NCI-H1436 treated with DMSO at 0.1 percent for 48 hours (cell line): ENCODE measurements around the gene ANKRD11.

Source experiments
- DNase-seq: peaks from one replicate; lab custom pipeline; 2025; lab: John Stamatoyannopoulos, UW

Gene ANKRD11

DNA sequence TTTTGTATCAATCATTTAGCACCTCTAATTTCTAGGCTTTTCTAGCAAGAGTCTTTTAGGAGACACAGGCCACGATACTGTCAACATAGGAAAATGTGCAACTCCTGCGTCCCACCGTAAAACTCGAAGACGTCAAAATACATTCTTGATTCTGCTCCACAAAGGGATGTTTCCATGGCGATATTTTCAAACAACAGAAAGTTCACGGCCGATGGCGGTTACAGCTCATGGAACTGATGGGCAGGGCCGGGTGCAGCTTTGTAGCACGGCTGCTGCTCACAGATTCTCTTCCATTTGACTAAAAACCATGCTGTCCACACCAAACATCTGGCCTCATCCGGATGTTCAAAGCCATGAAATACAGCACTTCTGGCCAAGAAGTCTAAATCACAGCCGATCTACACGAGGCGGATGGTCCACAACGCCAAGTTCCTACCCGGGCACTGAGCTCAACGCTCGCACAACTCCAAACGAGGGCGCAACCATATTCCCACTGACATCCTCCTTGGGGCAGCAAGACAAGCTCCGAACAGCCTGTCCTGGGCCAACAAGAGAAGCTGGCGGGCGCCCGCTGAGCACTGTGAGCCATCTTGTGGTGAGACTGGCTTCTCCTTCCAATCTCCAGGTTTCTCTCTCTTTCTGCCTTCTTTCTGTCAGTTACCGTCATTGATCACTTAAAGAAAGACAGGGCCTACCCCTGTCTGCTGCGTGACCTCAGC is 193.0 kb downstream of the ANKRD11 start:
- no peak for DNase-seq

- DNase-seq: no peak
These were observed 194.4 kb downstream of the ANKRD11 start for GRCh38 chr16:89295915-89296314.

DNA sequence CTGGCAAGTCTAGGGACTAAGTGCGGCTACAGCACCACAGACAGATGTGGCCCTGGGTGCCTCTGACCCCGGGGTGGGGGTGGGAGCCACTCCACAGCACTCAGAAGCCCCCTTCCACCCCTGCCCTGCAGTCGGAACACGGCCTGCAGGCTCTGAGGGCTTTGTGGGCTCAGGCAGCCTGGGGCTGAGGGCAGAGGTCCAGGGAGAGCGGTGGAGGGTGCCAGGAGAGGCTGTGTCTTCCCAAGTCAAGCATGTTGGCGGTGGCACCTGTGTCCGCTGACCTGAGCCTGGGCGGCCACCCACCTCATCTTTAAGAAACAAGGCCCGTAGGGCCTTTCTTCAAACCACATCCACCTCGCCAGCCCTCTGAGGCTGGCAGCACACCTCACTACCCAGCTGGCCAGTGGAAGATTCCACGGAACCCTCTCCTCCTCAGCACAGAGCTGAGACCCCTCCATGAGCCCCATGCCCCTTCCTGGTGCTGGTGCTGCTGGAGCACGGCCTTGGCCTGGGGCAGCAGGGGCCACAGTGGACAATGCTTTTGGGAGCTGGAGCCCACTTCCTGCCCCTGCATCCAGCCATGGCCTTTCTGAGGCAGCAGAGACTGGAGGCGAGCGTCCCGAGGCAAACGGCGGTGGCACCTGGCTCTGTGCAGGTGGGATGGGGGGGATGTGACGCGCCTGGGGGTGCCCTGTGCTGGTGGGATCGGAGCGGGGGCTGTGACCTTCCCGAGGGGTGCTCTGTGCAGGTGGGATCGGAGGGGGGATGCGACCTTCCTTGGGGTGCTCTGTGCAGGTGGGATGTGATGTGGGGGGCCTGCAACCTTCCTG is 195.1 kb downstream of the ANKRD11 start:
- DNase-seq: no peak

- no peak for DNase-seq
These were observed 195.9 kb downstream of the ANKRD11 start for GRCh38 chr16:89294486-89294885.

DNA sequence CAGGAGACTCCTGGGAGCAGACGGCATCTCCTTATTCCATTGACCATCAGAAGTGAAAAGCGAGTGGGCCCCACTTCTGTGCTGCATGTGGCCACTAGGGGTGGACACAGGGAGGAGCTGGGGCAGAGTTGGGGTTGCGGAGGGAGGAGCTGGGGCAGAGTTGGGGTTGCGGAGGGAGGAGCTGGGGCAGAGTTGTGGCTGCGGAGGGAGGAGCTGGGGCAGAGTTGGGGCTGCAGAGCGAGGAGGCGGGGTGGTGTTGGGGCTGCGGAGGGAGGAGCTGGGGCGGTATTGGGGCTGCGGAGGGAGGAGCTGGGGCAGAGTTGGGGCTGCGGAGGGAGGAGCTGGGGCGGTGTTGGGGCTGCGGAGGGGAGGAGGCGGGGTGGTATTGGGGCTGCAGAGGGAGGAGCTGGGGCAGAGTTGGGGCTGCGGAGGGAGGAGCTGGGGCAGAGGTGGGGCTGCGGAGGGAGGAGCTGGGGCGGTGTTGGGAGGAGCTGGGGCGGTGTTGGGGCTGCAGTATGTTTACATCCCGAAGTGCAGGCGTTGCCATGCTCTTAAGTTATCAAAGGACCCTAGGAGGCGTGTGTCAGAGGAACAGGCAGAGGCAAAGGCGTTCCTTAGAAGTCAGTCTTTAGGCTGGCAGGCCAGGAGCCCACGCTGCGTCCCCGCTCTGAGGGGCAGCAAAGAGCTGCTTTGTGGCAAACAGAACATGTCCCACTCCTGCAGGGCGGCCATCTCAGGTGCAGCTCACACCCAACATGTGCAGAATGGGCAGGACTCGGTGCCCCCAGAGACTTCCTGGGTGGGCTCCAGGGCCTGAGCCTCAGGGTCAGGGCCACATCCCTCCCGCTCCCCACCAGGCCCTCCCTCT is 196.9 kb downstream of the ANKRD11 start:
- DNase-seq: no peak

DNA sequence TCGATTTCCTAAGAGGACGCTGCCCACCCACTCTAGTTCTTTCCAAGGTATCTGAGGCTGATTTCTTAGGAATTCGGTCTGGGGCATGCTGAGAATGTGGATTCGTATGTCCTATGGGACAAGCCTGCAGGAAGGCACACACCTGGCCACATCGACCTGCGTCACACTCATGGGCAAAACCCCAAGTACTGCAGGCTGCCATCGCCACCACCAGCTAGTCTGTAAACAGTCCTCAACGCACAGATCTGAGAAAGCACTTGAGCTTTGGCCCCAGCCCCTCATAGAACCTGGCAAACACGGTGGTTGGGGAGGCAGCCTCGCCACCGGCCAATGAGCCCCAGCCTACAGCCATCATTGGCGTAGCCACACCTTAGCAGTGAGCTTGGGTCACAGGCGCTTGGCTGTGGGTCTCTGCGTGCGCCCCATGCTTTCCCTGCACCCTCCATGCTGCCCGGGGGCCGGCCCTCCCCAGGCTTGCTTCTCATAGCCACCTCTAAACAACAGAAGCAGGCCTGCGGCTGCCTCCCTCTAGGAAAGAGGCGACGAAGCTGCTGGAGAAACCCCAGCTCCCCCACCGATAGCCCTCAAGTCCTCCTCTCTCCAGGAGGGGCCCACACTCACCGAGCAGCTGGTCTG is 197.8 kb downstream of the ANKRD11 start:
- DNase-seq: no peak

DNA sequence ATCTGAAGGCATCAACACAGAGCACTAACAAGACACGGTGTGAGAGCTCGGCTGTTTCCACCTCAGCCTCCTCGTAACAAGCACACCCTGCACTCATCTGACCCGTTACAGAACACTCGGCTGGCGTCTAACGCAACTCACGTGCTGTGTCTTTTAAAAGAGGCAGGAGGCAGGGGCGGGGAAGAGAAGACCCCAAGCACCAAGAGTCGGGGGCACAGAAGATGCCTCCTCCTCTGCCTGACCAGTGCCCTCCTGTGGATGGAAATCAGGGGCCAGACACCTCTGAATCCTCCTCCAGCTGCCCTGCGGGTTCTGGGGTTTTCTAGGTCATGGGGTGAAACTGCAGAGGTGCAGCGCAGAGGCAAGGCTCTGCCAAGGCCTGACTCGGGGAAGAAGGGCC is 198.6 kb downstream of the ANKRD11 start:
- no peak for DNase-seq

DNA sequence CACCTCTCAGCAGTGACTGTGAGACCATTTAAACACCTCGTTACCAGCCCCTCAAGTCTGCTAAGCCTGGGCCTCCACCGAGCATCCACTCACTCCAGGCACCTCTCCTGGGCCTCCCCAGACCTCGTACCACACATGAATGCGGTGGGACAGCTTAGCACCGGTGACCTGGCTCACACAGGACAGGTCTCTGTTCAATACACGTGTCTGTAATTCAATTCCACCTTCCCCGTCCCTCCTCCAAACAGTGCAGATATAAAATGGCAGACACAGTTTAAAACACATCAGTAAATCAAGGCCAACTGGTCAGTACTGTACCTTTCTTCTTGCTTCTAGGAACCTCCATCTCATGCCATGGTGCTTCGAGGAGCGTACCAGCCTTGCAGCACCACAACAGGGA is 199.0 kb downstream of the ANKRD11 start:
- no peak for DNase-seq

GRCh38 chr16:89290887-89291286 is 199.5 kb downstream of the ANKRD11 start:
- no peak for DNase-seq

GRCh38 chr16:89290472-89290871 is 199.9 kb downstream of the ANKRD11 start:
- DNase-seq: no peak

DNA sequence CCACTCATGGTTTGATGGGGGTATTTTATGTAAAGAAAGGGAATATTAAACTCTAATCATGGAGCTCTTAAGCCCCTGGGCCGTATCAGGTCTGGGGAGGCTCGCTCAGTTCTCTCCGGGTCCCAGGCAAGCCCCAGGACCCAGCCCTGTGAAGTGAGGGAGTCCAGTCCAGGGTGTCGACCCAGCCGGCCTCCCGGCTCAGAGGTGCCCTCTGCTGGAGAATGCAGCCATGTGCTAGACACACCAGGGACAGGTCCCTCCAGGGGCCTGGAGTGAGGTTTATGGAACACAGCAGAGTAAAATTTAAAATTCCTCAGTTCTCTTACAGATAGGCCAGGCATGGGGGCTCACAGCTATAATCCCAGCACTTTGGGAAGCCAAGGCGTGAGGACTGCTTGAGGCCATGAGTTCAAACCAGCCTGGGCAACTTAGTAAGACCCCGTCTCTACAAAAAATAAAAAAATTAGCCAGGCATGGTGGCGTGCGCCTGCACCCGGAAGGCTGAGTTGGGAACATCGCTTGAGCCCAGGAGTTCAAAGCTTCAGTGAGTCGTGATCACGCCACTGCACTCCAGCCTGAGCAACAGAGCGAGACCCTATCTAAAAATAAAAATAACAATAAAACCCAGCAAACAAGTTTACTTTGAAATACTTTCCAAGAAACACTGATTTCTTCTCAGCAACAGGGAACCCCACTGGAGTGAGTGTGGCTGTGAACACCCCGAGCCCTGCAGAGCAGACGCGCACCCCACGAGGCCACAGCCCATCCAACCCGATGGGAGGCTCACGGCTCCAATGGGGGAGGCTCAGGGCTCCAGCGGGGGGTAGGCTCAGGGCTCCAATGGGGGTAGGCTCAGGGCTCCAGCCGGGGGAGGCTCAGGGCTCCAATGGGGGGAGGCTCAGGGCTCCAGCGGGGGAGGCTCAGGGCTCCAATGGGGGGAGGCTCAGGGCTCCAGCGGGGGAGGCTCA is 200.6 kb downstream of the ANKRD11 start:
- no peak for DNase-seq

- no peak for DNase-seq
These were observed 201.4 kb downstream of the ANKRD11 start for GRCh38 chr16:89288966-89289365.

DNA sequence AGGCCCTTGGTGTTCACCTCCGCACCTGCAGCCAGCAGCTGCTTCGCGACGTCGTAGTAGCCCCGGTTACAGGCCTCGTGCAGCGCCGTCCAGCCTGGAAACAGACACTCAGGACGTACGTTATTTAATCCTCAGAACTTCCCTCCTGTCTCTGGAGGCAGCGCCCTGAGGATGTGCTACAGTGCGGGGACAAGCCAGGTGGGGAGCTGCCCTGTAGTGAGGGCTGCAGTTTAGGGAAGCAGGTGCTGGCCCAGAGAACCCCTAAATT is 201.8 kb downstream of the ANKRD11 start:
- DNase-seq: no peak

GRCh38 chr16:89287777-89288576 is 202.4 kb downstream of the ANKRD11 start:
- no peak for DNase-seq

DNA sequence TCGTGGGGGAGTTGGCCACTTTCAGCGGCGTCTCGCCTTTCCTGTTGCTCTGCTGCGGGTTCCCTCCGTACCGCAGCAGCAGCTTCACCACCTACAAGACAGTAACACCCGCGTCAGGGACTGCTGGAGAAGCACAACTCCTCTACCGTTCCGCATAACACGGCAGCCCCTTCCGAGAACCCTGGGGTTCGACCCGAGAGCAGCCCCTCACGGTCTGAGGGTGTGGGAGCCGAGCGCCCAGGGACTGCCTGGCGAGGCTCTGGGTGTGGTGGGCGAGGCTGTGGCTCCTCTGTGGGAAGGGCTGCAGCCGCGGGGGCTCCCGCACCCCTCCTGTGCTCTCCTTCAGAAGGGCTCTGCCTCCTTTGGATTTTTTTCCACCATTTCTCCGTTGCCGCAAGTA is 204.3 kb downstream of the ANKRD11 start:
- no peak for DNase-seq

- no peak for DNase-seq
These were observed 205.0 kb downstream of the ANKRD11 start for GRCh38 chr16:89285381-89285780.

GRCh38 chr16:89283449-89283848 is 206.9 kb downstream of the ANKRD11 start:
- no peak for DNase-seq

- DNase-seq: no peak
These were observed 207.8 kb downstream of the ANKRD11 start for GRCh38 chr16:89282523-89282922.

DNA sequence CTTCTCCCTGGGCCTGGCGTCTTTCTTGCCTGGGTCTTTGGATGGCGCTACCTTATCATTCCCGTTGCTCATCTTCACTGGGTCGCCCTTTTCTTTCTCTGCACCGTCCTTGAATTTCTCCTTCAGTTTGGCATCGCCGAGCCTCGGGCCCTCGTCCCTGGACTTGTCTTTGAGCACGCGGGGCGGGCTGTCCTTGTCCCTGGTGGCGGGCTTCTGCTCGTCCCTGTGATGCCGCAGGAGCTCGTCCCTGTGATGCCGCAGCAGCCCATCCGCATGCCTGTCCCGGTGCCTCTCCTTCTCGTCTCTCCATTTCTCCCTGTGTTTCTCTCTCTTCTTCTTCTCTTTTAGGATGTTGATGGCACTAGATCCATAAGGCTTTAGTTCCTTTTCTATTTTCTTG is 208.5 kb downstream of the ANKRD11 start:
- no peak for DNase-seq

DNA sequence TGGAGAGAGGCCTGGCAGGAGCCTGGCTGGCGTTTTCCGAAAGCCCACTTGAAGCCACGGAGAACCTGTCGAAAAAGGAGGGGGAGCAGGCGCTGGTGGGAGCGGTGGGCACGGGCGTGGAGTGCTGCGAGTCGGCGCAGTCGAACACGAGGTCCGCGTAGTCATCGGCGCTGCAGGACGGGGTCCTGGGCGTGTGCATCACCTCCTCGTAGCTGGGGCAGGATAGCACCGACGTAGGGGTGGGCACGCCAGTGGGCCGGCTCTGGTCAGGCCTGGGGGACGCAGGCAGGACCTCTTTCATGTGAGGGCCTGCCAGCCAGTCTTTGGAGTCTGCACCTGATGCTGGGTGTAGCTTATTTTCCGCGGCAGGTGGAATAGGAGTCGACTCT is 209.2 kb downstream of the ANKRD11 start:
- no peak for DNase-seq
